Osteoblast (primary cell): Measurements from ENCODE around the gene MAN2A1. TPM values are rescaled to one million over a fixed set of nuclear protein-coding genes. Genes with fewer than 3 reads are reported as not detected.

Source experiments
- DNase-seq: peaks from one replicate; pipeline ENCODE4 v3.0.0; 2011; ENCODE audit warnings: low spot score, mixed read lengths; ENCODE audit not compliant: insufficient read length; ENCODE audit errors: missing footprints
- H2AFZ ChIP-seq: 2 replicates; pipeline ENCODE4 v1.6.0; 2011; ENCODE audit warnings: mild to moderate bottlenecking, low read length
- H3K27ac ChIP-seq: 2 replicates; pipeline ENCODE4 v1.5.1; 2011; ENCODE audit warnings: mild to moderate bottlenecking, low read depth, low read length, moderate library complexity
- H3K27me3 ChIP-seq: 2 replicates; pipeline ENCODE4 v1.6.0; 2012; ENCODE audit warnings: mild to moderate bottlenecking, control low read depth, inconsistent platforms, low read length, moderate library complexity; ENCODE audit not compliant: insufficient read depth
- H3K36me3 ChIP-seq: 2 replicates; pipeline ENCODE4 v1.5.1; 2011; ENCODE audit warnings: mild to moderate bottlenecking, low read length, control low read depth, moderate library complexity; ENCODE audit not compliant: insufficient read depth
- H3K4me1 ChIP-seq: 2 replicates; pipeline ENCODE4 v1.5.1; 2011; ENCODE audit warnings: mild to moderate bottlenecking, low read length, control low read depth, moderate library complexity; ENCODE audit not compliant: insufficient read depth
- H3K4me2 ChIP-seq: 2 replicates; pipeline ENCODE4 v1.6.0; 2011; ENCODE audit warnings: mild to moderate bottlenecking, low read length; ENCODE audit not compliant: insufficient read depth
- H3K4me3 ChIP-seq: fragments of 200-600 bp; sonication (generic); 3 replicates; pipeline ENCODE4 v1.5.1; 2012; ENCODE audit warnings: mild to moderate bottlenecking, low read length, inconsistent platforms; ENCODE audit not compliant: insufficient read depth
- H3K79me2 ChIP-seq: 2 replicates; pipeline ENCODE4 v1.6.0; 2012; ENCODE audit warnings: mild to moderate bottlenecking, low read length, control low read depth, inconsistent platforms; ENCODE audit not compliant: insufficient read depth
- H3K9me3 ChIP-seq: 2 replicates; pipeline ENCODE4 v1.5.1; 2011; ENCODE audit warnings: low read depth, low read length, control low read depth
- H4K20me1 ChIP-seq: 2 replicates; pipeline ENCODE4 v1.6.0; 2012; ENCODE audit warnings: mild to moderate bottlenecking, low read length, control low read depth; ENCODE audit not compliant: insufficient read depth
- CTCF ChIP-seq: IDR thresholded peaks from 2 replicates; pipeline ENCODE4 v1.5.1; 2011; ENCODE audit warnings: mild to moderate bottlenecking, low read depth, low read length, moderate library complexity; ENCODE audit errors: extremely low read depth
- total RNA-seq: library from RNA; depleted of rRNA; stranded (reverse); fragments of >200 nt; gene quantifications from 2 replicates; pipeline ENCODE4 v1.2.3, GENCODE V29; 2012

Gene MAN2A1
- total RNA-seq, 1 donor = 81.8 TPM

GRCh38 chr5:109719978-109720377, 30.3 kb downstream of the MAN2A1 start:
- DNase-seq = no peak
- Histone ChIP-seq H4K20me1 (no peaks in the 10 kb centered on the region), H3K27ac (no peak overlapping the region), H3K36me3 (no peaks in the 10 kb centered on the region), H3K4me3 (no peak overlapping the region), H3K9me3 (no peaks in the 10 kb centered on the region), H2AFZ (no peak overlapping the region), H3K79me2 (no peaks in the 10 kb centered on the region), H3K4me1 (no peaks in the 10 kb centered on the region), H3K27me3 (no peaks in the 10 kb centered on the region), H3K4me2 (no peak overlapping the region)
- no peak for TF ChIP-seq CTCF

GRCh38 chr5:109721741-109722140, 32.0 kb downstream of the MAN2A1 start:
- Histone ChIP-seq H3K36me3 (no peaks in the 10 kb centered on the region), H3K27ac (no peak overlapping the region), H4K20me1 (no peaks in the 10 kb centered on the region), H2AFZ (no peak overlapping the region), H3K9me3 (no peaks in the 10 kb centered on the region), H3K79me2 (peaks cover 3% of the 10 kb centered on the region), H3K27me3 (no peaks in the 10 kb centered on the region), H3K4me2 (no peak overlapping the region), H3K4me1 (no peaks in the 10 kb centered on the region), H3K4me3 (no peak overlapping the region)
- TF ChIP-seq CTCF = no peak
- DNase-seq = no peak

- no peak overlapping the region for H2AFZ ChIP-seq
- no peak for TF ChIP-seq CTCF
- H3K4me3 ChIP-seq = no peak overlapping the region
- H3K36me3 ChIP-seq = no peaks in the 10 kb centered on the region
- H3K4me1 ChIP-seq = no peaks in the 10 kb centered on the region
- no peaks in the 10 kb centered on the region for H3K9me3 ChIP-seq
- DNase-seq = no peak
- H3K27me3 ChIP-seq = no peaks in the 10 kb centered on the region
- H3K27ac ChIP-seq = no peak overlapping the region
- no peaks in the 10 kb centered on the region for H4K20me1 ChIP-seq
- H3K79me2 ChIP-seq = peaks cover 6% of the 10 kb centered on the region
- H3K4me2 ChIP-seq = no peak overlapping the region
Measured at GRCh38 chr5:109723606-109724005, 33.9 kb downstream of the MAN2A1 start.

GRCh38 chr5:109725135-109725534, 35.4 kb downstream of the MAN2A1 start:
- no peak for TF ChIP-seq CTCF
- Histone ChIP-seq H3K4me2 (no peak overlapping the region), H3K79me2 (peaks cover 6% of the 10 kb centered on the region), H2AFZ (no peak overlapping the region), H3K4me1 (no peaks in the 10 kb centered on the region), H3K27me3 (no peaks in the 10 kb centered on the region), H4K20me1 (no peaks in the 10 kb centered on the region), H3K27ac (no peak overlapping the region), H3K9me3 (no peaks in the 10 kb centered on the region), H3K36me3 (no peaks in the 10 kb centered on the region), H3K4me3 (no peak overlapping the region)
- DNase-seq = no peak
